Spleen (tissue), 11 donors: ENCODE data around the gene CACNB1. TPM values are rescaled to one million over a fixed set of nuclear protein-coding genes. Genes with fewer than 3 reads are reported as not detected.
A peak's percentile ranks its signal among the peaks of the same experiment; 100 is the strongest.

Experiments
- DNase-seq: peaks from one replicate; pipeline ENCODE4 v3.0.0-alpha.2; 2020
- H3K27ac ChIP-seq, 8 donors: fragments of 200-600 bp; sonication (generic) in 7 of 8; 1 replicate in 4 of 8; 2 replicates in 4 of 8; pipeline versions ENCODE4 v1.5.0 to v1.8.0; 2016 to 2021; ENCODE audit warnings: inconsistent platforms in 4 of 8, mild to moderate bottlenecking in 4 of 8, moderate library complexity in 1 of 8
- H3K27me3 ChIP-seq, 7 donors: fragments of 200-600 bp; sonication (generic) in 6 of 7; replicated peaks in 1 of 7; 1 replicate in 4 of 7; 2 replicates in 3 of 7; pipeline versions ENCODE4 v1.5.0 to v1.8.0; 2016 to 2021; ENCODE audit warnings: inconsistent platforms in 3 of 7, mild to moderate bottlenecking in 1 of 7
- H3K36me3 ChIP-seq, 6 donors: fragments of 200-600 bp; sonication (generic) in 5 of 6; 1 replicate in 4 of 6; 2 replicates in 2 of 6; pipeline versions ENCODE4 v1.5.0 to v1.8.0; 2016 to 2021; ENCODE audit warnings: inconsistent platforms in 2 of 6
- H3K4me1 ChIP-seq, 6 donors: fragments of 200-600 bp; sonication (generic) in 5 of 6; 1 replicate in 3 of 6; 2 replicates in 3 of 6; pipeline versions ENCODE4 v1.5.0 to v1.8.0; 2016 to 2021; ENCODE audit warnings: inconsistent platforms in 3 of 6
- H3K4me3 ChIP-seq, 8 donors: fragments of 200-600 bp; sonication (generic) in 7 of 8; 1 replicate in 4 of 8; 2 replicates in 4 of 8; pipeline versions ENCODE4 v1.5.0 to v1.8.0; 2016 to 2021; ENCODE audit warnings: inconsistent platforms in 4 of 8, mild to moderate bottlenecking in 4 of 8, moderate library complexity in 2 of 8
- H3K9me3 ChIP-seq, 8 donors: fragments of 200-600 bp; sonication (generic) in 7 of 8; 1 replicate in 4 of 8; 2 replicates in 4 of 8; pipeline versions ENCODE4 v1.5.0 to v1.8.0; 2016 to 2021; ENCODE audit warnings: inconsistent platforms in 4 of 8
- CTCF ChIP-seq, 11 experiments: fragments of 200-600 bp in 7 of 11; fragments of 450-650 bp in 4 of 11; sonication (generic) in 4 of 11; IDR thresholded peaks in 8 of 11; conservative IDR thresholded peaks in 3 of 11; 1 replicate in 7 of 11; 2 replicates in 4 of 11; pipeline versions ENCODE4 v1.4.0 to v1.8.0; 2016 to 2021; ENCODE audit warnings: antibody characterized with exemption in 11 of 11, inconsistent platforms in 4 of 11, mild to moderate bottlenecking in 1 of 11
- POLR2A ChIP-seq, 3 donors: fragments of 450-650 bp; IDR thresholded peaks; one replicate each; pipeline ENCODE4 v1.5.1; 2017; ENCODE audit warnings: antibody characterized with exemption in 3 of 3, mild to moderate bottlenecking in 1 of 3
- POLR2AphosphoS5 ChIP-seq, 3 donors: sonication (generic); formaldehyde crosslinking; IDR thresholded peaks; one replicate each; pipeline ENCODE4 v1.5.1; 2017; ENCODE audit warnings: antibody characterized with exemption in 3 of 3
- WGBS, 5 donors: extraction: QIAGEN DNeasy Blood & Tissue Kit in 3 of 5; methylation state at CpG; one replicate each; pipeline versions ENCODE4 v1.1.5 to v1.1.7; 2013 to 2018; 5-methylcytosine and 5-hydroxymethylcytosine counted together
- intact Hi-C: fragments of 100-400 bp; cut with DNase I; formaldehyde crosslinking; loops from one replicate; pipeline ENCODE4 v1.15.0; 2023; ENCODE audit warnings: low total_unique reads
- polyA plus RNA-seq, 3 donors: library from polyadenylated mRNA; stranded (reverse); fragments of 200-250 nt; gene quantifications; one replicate each; pipeline ENCODE4 v1.2.1, GENCODE V29; 2013
- total RNA-seq, 7 donors: library from RNA; depleted of rRNA in 3 of 7; stranded (reverse); fragments of >200 nt in 3 of 7; fragmentation: NEBNext Ultra II Directional in 4 of 7; extraction: Animal tissue kit (Norgen Biotek cat#: 25700) in 4 of 7; gene quantifications; one replicate each; pipeline versions ENCODE4 v1.1.0 to v1.2.1, GENCODE V29; 2016 to 2021
- donor health status: healthy with polysubstance abuse.
- donor health status: DM: no; HTN: no; CAD: no; lungs with moderate emphysema.
- donor health status: DM: no; HTN: no; CAD: no.
- donor health status: Bipolar disorder and iron deficiency.
- donor health status: healthy.
- donor health status: DM: no; HTN: no; CAD: no.
- donor health status: DM: yes; HTN: yes; CAD: no.

CACNB1 gene
- total and polyA plus RNA-seq, 10 donors, result 2.0 to 11.9 (median 6.7) TPM

GRCh38 chr17:39194089-39194984, 3.1 kb downstream of the CACNB1 start:
- Histone ChIP-seq H3K27me3 (peaks cover 0 to 12% (median 0%) of the 10 kb centered on the region in 7 donors), H3K9me3 (no peaks in the 10 kb centered on the region), H3K4me1 (peaks cover 8 to 58% (median 41%) of the 10 kb centered on the region in 6 donors), H3K4me3 (no peak overlapping the region), H3K36me3 (peaks cover 0 to 42% (median 14%) of the 10 kb centered on the region in 6 donors), H3K27ac (peak overlapping the region in 3 of 8 donors; percentile 96 to 98 (median 98))
- WGBS, 5 donors, result 78 to 89% (median 80%) methylated on average over 20 of the region's 20 CpGs
- intact Hi-C loops, result no loop called here
- no peak for DNase-seq
- no peak for TF ChIP-seq POLR2AphosphoS5 (IDR thresholded peaks at IDR 0.05)
- peak in 7 of 11 experiments; percentile 8 to 40 (median 30) for TF ChIP-seq CTCF (IDR thresholded peaks at IDR 0.05 in 8 of 11, conservative IDR thresholded peaks at IDR 0.05 in 3 of 11)

- peaks cover 0 to 52% (median 14%) of the 10 kb centered on the region in 6 donors for H3K36me3 ChIP-seq
- TF ChIP-seq POLR2A (IDR thresholded peaks at IDR 0.05) (no peak), CTCF (IDR thresholded peaks at IDR 0.05 in 8 of 11, conservative IDR thresholded peaks at IDR 0.05 in 3 of 11) (no peak), POLR2AphosphoS5 (IDR thresholded peaks at IDR 0.05) (no peak)
These were observed 4.1 kb downstream of the CACNB1 start for GRCh38 chr17:39193346-39193745.

GRCh38 chr17:39192901-39193300, 4.6 kb downstream of the CACNB1 start:
- intact Hi-C loops, result no loop called here
- H3K36me3 ChIP-seq, result peaks cover 0 to 56% (median 14%) of the 10 kb centered on the region in 6 donors
- TF ChIP-seq POLR2AphosphoS5 (IDR thresholded peaks at IDR 0.05) (no peak), CTCF (IDR thresholded peaks at IDR 0.05 in 8 of 11, conservative IDR thresholded peaks at IDR 0.05 in 3 of 11) (no peak), POLR2A (IDR thresholded peaks at IDR 0.05) (no peak)

More at GRCh38 chr17:39193346-39193745, 4.1 kb downstream of the CACNB1 start:
- Histone ChIP-seq H3K27me3 (peaks cover 0 to 12% (median 0%) of the 10 kb centered on the region in 7 donors), H3K4me1 (peaks cover 3 to 48% (median 31%) of the 10 kb centered on the region in 6 donors), H3K9me3 (no peaks in the 10 kb centered on the region), H3K4me3 (no peak overlapping the region), H3K27ac (no peak overlapping the region)
- no peak for DNase-seq
- intact Hi-C loops, result no loop called here
- 82 to 95% (median 86%) methylated on average over 9 to 10 of the region's 10 CpGs for WGBS, 5 donors

More at GRCh38 chr17:39192901-39193300, 4.6 kb downstream of the CACNB1 start:
- Histone ChIP-seq H3K4me1 (peaks cover 1 to 43% (median 26%) of the 10 kb centered on the region in 6 donors), H3K27ac (no peak overlapping the region), H3K4me3 (no peak overlapping the region), H3K27me3 (peaks cover 0 to 12% (median 0%) of the 10 kb centered on the region in 7 donors), H3K9me3 (no peaks in the 10 kb centered on the region)
- WGBS, 5 donors, result 94 to 98% (median 96%) methylated on average over 16 of the region's 16 CpGs
- DNase-seq, result no peak
